GM10248 (cell line): Measurements from ENCODE around the gene CYREN.

ENCODE experiments used
- CTCF ChIA-PET: fragments of 300-600 bp; sonication (Branson Sonifier 250); formaldehyde crosslinking; extraction: SDS; loops from one replicate; lab custom pipeline; 2021; ENCODE audit warnings: antibody characterized with exemption; lab: Yijun Ruan, JAX
- POLR2A ChIA-PET: fragments of 350-650 bp; sonication (Branson Sonifier 250); formaldehyde crosslinking; extraction: SDS; loops from one replicate; lab custom pipeline; 2020; ENCODE audit warnings: antibody characterized with exemption; lab: Yijun Ruan, JAX
- DNase-seq: peaks from one replicate; pipeline ENCODE4 v3.0.0; 2012; ENCODE audit errors: extremely low spot score
- CTCF ChIP-seq: IDR thresholded peaks from 2 replicates; pipeline ENCODE4 v1.5.1; 2012; ENCODE audit warnings: mild to moderate bottlenecking, low read depth; ENCODE audit errors: extremely low read depth, missing control alignments, control extremely low read depth

Gene CYREN

GRCh38 chr7:135211179-135211945, 40.9 kb upstream of the CYREN start, which contains the start of gene WDR91:
Gene WDR91 (minus strand): TSS chr7:135211526. CDS start chr7:135211502, 24 bp downstream.
- CTCF ChIA-PET = interaction anchor here (0.9 to 3.6 kb wide), 7 partner anchors 21 to 225 kb away, joined by 3 to 16 read pairs (median 4); partner anchors contain the start of genes AGBL3 and CYREN
- DNase-seq = peak; percentile 100
- TF ChIP-seq CTCF = peak; percentile 1
- POLR2A ChIA-PET = interaction anchor here (3.0 kb wide), 1 partner anchor 23 kb away, joined by 18 read pairs; no protein-coding TSS in a partner anchor

GRCh38 chr7:135210888-135211178, 40.3 kb upstream of the CYREN start:
- no peak for TF ChIP-seq CTCF
- no peak for DNase-seq
- CTCF ChIA-PET = interaction anchor here (0.9 to 3.6 kb wide), 8 partner anchors 10 to 224 kb away, joined by 3 to 16 read pairs (median 5); partner anchors contain the start of genes AGBL3 and CYREN
- POLR2A ChIA-PET = interaction anchor here (3.0 kb wide), 1 partner anchor 23 kb away, joined by 18 read pairs; no protein-coding TSS in a partner anchor

GRCh38 chr7:135209225-135209834, 38.8 kb upstream of the CYREN start:
- POLR2A ChIA-PET = interaction anchor here (3.0 kb wide), 1 partner anchor 21 kb away, joined by 18 read pairs; no protein-coding TSS in a partner anchor
- no peak for DNase-seq
- TF ChIP-seq CTCF = no peak
- CTCF ChIA-PET = interaction anchor here (0.9 to 3.6 kb wide), 11 partner anchors 9 to 223 kb away, joined by 3 to 16 read pairs (median 4); partner anchors contain the start of genes AGBL3 and CYREN

GRCh38 chr7:135208102-135208793, 37.7 kb upstream of the CYREN start:
- ChIA-PET CTCF (interaction anchor here (0.9 to 2.7 kb wide), 7 partner anchors 12 to 39 kb away, joined by 3 to 13 read pairs (median 4); partner anchors contain the start of gene CYREN), POLR2A (interaction anchor here (0.5 to 1.5 kb wide), 2 partner anchors 20 to 22 kb away, joined by 3 to 4 read pairs; no protein-coding TSS in a partner anchor)
- DNase-seq = no peak
- TF ChIP-seq CTCF = no peak

- CTCF ChIA-PET = interaction anchor here (1.0 to 2.5 kb wide), 4 partner anchors 12 to 38 kb away, joined by 3 to 13 read pairs (median 4); no protein-coding TSS in a partner anchor
- POLR2A ChIA-PET = interaction anchor here (0.6 to 1.5 kb wide), 2 partner anchors 19 to 29 kb away, joined by 3 to 4 read pairs; no protein-coding TSS in a partner anchor
- no peak for DNase-seq
- TF ChIP-seq CTCF = no peak
Measured at GRCh38 chr7:135207406-135208101, 37.0 kb upstream of the CYREN start.
